Fibroblast of mammary gland (primary cell): ENCODE data around the gene TRMT10C.
"Not testable (repeated sequence)": the region's sequence is repeated elsewhere in the genome, so short reads cannot be mapped to it uniquely, and the experiment has no call there.

ENCODE experiments used
- DNase-seq: peaks from one replicate; pipeline ENCODE4 v3.0.0-alpha.2; 2010; ENCODE audit warnings: low read depth
- H3K4me3 ChIP-seq: 2 replicates; pipeline ENCODE4 v1.5.1; 2011; ENCODE audit warnings: low read depth, mild to moderate bottlenecking, low read length, moderate library complexity; ENCODE audit not compliant: control insufficient read depth
- TF ChIP-seq, protein P1 (sequence below): conservative IDR thresholded peaks from 2 replicates; pipeline ENCODE4 v1.5.1; 2011; ENCODE audit warnings: low read depth, low read length, inconsistent platforms; ENCODE audit not compliant: control insufficient read depth, insufficient read depth

The TRMT10C gene

DNA sequence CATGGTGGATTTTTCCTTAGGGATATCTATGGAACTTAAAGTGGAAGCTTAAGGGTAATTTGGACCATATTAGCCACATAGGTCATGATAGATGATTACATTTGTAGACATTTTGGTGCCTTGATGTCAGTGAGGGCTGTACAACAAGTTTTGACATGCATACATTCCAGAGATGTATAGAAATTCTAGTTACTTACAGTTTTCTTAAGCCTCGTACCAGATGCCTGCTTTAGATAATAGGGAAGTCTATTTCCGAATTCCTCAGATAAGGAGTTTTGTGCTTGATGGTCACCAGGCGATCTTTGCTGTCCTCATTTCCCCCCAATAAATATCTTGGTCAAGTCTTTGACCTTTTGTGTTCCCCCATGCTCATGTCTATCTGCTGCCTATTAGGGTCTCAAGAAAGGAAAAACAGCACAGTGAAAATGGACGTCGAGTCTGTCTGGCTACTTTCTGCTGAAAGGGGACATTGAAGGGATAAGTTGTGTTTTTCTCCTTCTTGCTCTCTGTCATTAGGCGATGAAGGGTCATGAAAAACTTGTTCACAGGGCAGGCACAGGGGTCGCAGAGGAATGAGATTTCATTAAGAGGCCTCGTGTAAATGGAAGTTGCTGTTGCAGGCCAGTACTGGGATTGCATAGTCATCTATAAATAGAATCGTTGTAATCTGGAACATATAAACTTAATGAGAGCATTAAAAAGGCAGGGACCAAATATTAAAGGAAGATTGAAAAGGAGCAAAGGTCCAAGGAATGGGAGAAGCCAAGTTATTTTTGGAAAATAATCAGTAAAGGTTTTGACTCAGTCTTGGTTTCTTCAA is 28.7 kb upstream of the TRMT10C start:
- no peak for DNase-seq
- TF ChIP-seq, protein P1, sequence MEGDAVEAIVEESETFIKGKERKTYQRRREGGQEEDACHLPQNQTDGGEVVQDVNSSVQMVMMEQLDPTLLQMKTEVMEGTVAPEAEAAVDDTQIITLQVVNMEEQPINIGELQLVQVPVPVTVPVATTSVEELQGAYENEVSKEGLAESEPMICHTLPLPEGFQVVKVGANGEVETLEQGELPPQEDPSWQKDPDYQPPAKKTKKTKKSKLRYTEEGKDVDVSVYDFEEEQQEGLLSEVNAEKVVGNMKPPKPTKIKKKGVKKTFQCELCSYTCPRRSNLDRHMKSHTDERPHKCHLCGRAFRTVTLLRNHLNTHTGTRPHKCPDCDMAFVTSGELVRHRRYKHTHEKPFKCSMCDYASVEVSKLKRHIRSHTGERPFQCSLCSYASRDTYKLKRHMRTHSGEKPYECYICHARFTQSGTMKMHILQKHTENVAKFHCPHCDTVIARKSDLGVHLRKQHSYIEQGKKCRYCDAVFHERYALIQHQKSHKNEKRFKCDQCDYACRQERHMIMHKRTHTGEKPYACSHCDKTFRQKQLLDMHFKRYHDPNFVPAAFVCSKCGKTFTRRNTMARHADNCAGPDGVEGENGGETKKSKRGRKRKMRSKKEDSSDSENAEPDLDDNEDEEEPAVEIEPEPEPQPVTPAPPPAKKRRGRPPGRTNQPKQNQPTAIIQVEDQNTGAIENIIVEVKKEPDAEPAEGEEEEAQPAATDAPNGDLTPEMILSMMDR: no peak
- no peak overlapping the region for H3K4me3 ChIP-seq

DNA sequence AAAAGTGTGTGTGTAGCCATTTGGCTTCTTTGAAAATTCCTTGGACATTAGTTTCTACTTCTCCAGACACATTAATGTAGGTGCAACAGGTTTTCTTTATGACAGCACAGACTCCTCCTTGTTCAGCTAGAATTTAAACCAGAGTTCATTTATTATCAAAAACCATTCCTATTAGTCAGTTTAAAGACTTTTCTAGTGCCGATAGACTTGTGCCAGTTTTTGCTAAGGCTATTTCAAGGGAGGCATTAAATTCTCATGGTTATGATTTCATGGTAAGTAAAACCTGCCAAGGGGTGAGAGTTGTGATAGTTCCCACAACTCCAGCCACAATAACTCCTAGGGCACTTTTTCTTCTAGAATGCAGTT is 28.1 kb upstream of the TRMT10C start:
- H3K4me3 ChIP-seq: no peak overlapping the region
- TF ChIP-seq, protein P1: no peak
- DNase-seq: no peak

DNA sequence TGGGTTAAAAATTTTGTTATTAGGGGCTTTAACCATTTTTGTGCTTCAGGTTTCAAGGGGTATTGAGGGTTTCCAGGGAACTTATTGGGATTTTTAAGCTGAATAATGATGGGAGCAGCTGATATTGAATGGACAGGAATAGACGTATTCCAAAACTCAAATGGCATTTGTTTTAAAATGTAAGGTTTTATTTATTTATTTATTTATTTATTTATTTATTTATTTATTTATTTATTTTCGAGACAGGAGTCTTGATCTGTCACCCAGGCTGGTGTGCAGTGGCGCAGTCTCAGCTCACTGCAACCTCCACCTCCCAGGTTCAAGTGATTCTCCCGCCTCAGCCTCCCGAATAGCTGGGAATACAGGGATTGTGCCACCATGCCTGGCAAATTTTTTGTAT is 26.4 kb upstream of the TRMT10C start:
- DNase-seq: no peak
- no peak overlapping the region for H3K4me3 ChIP-seq
- TF ChIP-seq, protein P1: no peak

DNA sequence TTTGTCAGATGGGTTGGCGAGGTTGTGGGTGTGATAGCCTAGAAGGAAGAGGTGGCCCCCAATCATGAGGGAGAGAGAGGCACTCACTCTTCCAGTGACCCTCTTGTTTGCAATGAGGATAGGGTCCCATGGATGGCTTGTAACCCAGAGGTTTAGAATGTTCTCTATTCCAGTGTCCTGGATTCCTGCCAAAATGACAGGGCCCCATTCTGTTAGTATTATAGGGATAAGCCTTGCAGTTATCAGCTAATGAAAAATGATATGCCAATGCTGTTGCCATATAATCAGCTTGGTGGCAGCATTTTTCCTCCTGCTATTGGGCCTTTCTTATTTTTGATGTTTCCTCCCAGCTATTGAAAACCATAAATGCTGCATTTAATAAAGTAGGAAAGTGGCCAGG is 25.4 kb upstream of the TRMT10C start:
- TF ChIP-seq, protein P1: no peak
- no peak overlapping the region for H3K4me3 ChIP-seq
- no peak for DNase-seq

DNA sequence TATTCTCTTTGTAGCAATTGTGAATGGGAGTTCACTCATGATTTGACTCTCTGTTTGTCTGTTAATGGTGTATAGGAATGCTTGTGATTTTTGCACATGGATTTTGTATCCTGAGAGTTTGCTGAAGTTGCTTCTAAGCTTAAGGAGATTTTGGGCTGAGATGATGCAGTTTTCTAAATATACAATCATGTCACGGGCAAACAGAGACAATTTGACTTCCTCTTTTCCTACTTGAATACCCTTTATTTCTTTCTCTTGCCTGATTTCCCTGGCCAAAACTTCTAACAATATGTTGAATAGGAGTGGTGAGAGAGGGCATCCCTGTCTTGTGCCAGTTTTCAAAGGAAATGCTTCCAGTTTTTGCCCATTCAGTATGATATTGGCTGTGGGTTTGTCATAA is 24.7 kb upstream of the TRMT10C start:
- H3K4me3 ChIP-seq, DNase-seq: not testable (repeated sequence)

DNA sequence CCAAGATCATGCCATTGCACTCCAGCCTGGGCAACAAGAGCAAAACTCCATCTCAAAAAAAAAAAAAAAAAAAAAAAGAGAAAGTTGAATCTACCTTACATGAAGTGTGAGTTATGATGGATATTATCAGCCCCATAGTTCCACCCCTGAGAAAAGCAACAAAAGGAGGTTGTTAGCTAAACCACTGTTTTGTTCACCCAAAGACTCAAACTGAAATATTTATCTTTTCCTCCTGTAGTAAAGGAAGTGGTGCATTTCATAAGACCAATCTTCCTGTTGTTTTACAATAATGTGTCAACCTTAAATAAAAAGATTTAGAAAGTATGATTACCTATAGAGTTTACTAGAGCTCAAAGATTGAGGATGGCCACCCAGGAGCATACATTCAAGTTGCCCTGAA is 18.7 kb upstream of the TRMT10C start:
- H3K4me3 ChIP-seq: no peak overlapping the region
- no peak for DNase-seq
- TF ChIP-seq, protein P1: no peak

DNA sequence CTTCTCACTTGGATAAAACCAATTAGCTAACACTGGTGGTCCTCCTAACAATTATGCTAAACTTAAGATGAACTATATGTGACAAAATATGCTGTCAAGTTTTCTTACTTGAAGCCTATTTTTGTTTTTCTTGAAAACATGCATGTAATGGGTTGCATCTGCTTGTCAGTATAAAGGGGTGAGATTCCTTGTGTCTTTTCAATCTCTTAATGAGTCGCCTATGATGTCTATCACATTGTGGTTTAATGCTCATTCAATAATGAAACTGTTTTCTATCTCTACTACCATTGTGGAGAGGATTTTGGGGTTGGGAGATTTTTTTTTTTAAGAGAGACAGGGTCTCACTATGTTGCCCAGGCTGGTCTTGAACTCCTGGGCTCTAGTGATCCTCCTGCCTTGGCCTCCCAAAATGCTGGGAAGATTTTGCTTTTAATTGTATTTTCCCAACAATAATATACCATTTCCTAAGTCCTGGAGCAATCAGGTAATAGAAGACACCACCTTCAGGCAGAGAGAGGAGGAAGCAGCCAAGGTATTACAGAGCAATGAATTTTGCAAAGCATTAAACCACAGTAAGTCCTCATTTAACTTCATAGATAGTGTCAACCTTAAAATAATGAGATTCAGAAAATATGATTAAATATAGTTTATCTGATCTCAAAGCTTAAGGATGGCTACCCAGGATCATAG is 17.4 kb upstream of the TRMT10C start:
- TF ChIP-seq, protein P1: no peak
- DNase-seq: no peak
- no peak overlapping the region for H3K4me3 ChIP-seq
